K562 (cell line): ENCODE data around the gene FAHD2A. TPM values are rescaled to one million over a fixed set of nuclear protein-coding genes. Genes with fewer than 3 reads are reported as not detected.
"Not testable (repeated sequence)": the region's sequence is repeated elsewhere in the genome, so short reads cannot be mapped to it uniquely, and the experiment has no call there.

Experiments
- ATAC-seq: fragments of 200-7000 bp; cut with Tn5 transposase; 3 replicates; pipeline ENCODE4 v1.9.1; 2020; ENCODE audit warnings: moderate library complexity
- BruUV-seq: library from RNA; stranded (reverse); fragments of 400-500 nt; replicated peaks from 2 replicates; lab custom pipeline; 2021; lab: Mats Ljungman, UMichigan
- CTCF ChIA-PET: fragments of 300-600 bp; formaldehyde crosslinking; extraction: SDS; loops from one replicate; lab custom pipeline; 2021; ENCODE audit warnings: low intra/inter-chr PET ratio; lab: Yijun Ruan, JAX
- POLR2A ChIA-PET: fragments of 300-600, 350-650 bp; sonication (Branson Sonifier 250); formaldehyde crosslinking; extraction: SDS; loops from one replicate; lab custom pipeline; 2021; ENCODE audit warnings: antibody characterized with exemption, inconsistent platforms; lab: Yijun Ruan, JAX
- DNase-seq, 4 experiments: peaks; one replicate each; pipeline versions ENCODE4 v3.0.0 to v3.0.0-alpha.2; 2011 to 2018; ENCODE audit warnings: low spot score in 3 of 4, mixed read lengths in 3 of 4; ENCODE audit errors: extremely low read depth in 1 of 4
- FAIRE-seq: peaks from 2 replicates; lab custom pipeline; 2011; peaks lifted over from hg19 to GRCh38; lab: Jason Lieb, UNC
- H2AFZ ChIP-seq: 2 replicates; pipeline ENCODE4 v1.6.0; 2011; ENCODE audit warnings: low read depth, low read length, control low read depth, inconsistent platforms
- H3K27ac ChIP-seq: fragments of 200-600 bp; 3 replicates; pipeline ENCODE4 v1.8.0; 2011; ENCODE audit warnings: low read depth, mild to moderate bottlenecking, control low read depth, inconsistent platforms, low read length, moderate library complexity, mixed read lengths; ENCODE audit errors: extremely low read depth
- H3K27me3 ChIP-seq, 2 experiments: fragments of 300-600 bp in 1 of 2; 2 replicates in 1 of 2; 3 replicates in 1 of 2; pipeline versions ENCODE4 v1.6.0 to v1.8.0; 2011; ENCODE audit warnings: inconsistent platforms in 2 of 2, low read length in 2 of 2, mild to moderate bottlenecking in 1 of 2, mixed read lengths in 1 of 2, moderate library complexity in 1 of 2; ENCODE audit not compliant: control insufficient read depth in 2 of 2, insufficient read depth in 2 of 2
- H3K36me3 ChIP-seq: fragments of 300-600 bp; 3 replicates; pipeline ENCODE4 v1.8.0; 2011; ENCODE audit warnings: mild to moderate bottlenecking, low read length, inconsistent platforms; ENCODE audit not compliant: control insufficient read depth, insufficient read depth
- H3K4me1 ChIP-seq, 2 experiments: fragments of 200-600 bp in 1 of 2; replicated peaks in 1 of 2; 2 replicates in 1 of 2; 3 replicates in 1 of 2; pipeline versions ENCODE4 v1.5.1 to v1.8.0; 2011; ENCODE audit warnings: inconsistent platforms in 2 of 2, low read length in 2 of 2, mild to moderate bottlenecking in 1 of 2, mixed read lengths in 1 of 2, moderate library complexity in 1 of 2; ENCODE audit not compliant: control insufficient read depth in 2 of 2, insufficient read depth in 2 of 2
- H3K4me2 ChIP-seq: 2 replicates; pipeline ENCODE4 v1.6.1; 2011; ENCODE audit warnings: low read length, control low read depth, inconsistent platforms, mixed read lengths; ENCODE audit not compliant: insufficient read depth
- H3K4me3 ChIP-seq: fragments of 200-600 bp; sonication (generic), shearing (Covaris generic); 2 replicates; pipeline ENCODE4 v1.5.1; 2016; ENCODE audit warnings: control low read depth, inconsistent platforms
- H3K79me2 ChIP-seq: fragments of 200-600 bp; 3 replicates; pipeline ENCODE4 v1.8.0; 2011; ENCODE audit warnings: low read length, inconsistent platforms; ENCODE audit not compliant: control insufficient read depth, insufficient read depth
- H3K9ac ChIP-seq, 2 experiments: 2 replicates each; pipeline versions ENCODE4 v1.6.0 to v1.6.1; 2011; ENCODE audit warnings: low read depth in 2 of 2, low read length in 2 of 2, control low read depth in 1 of 2, inconsistent platforms in 1 of 2, mild to moderate bottlenecking in 1 of 2, mixed read lengths in 1 of 2; ENCODE audit not compliant: insufficient read depth in 1 of 2
- H3K9me1 ChIP-seq: one replicate; pipeline ENCODE4 v1.6.0; 2011; ENCODE audit warnings: inconsistent platforms, mild to moderate bottlenecking, low read length, moderate library complexity; ENCODE audit not compliant: control insufficient read depth, insufficient read depth
- H3K9me3 ChIP-seq: replicated peaks from 2 replicates; pipeline ENCODE4 v1.5.1; 2011; ENCODE audit warnings: low read depth, low read length, inconsistent platforms; ENCODE audit not compliant: control insufficient read depth, insufficient read depth
- H4K20me1 ChIP-seq: replicated peaks from 2 replicates; pipeline ENCODE4 v1.6.1; 2011; ENCODE audit warnings: low read length, inconsistent platforms, mixed read lengths; ENCODE audit not compliant: control insufficient read depth, insufficient read depth
- WGBS: fragments of 100-300 bp; shearing (Covaris generic); methylation state at CpG from one replicate; pipeline ENCODE4 v1.1.6; 2016; ENCODE audit warnings: low coverage, mixed read lengths; ENCODE audit not compliant: insufficient coverage; ENCODE audit errors: missing lambda C conversion rate; 5-methylcytosine and 5-hydroxymethylcytosine counted together
- in situ Hi-C: fragments of 300-500 bp; cut with MboI; formaldehyde crosslinking; loops from 4 replicates; pipeline ENCODE4 v1.15.0; 2018; ENCODE audit warnings: inconsistent platforms, mixed read lengths
- intact Hi-C: fragments of 100-400 bp; cut with micrococcal nuclease; formaldehyde crosslinking; loops from 2 replicates; pipeline ENCODE4 v1.14.2; 2022
- polyA plus RNA-seq, 8 experiments: library from polyadenylated mRNA; depleted of rRNA in 4 of 8; stranded (reverse) in 5 of 8; unstranded in 3 of 8; fragments of >200 nt; fragmentation: Nextera tagmentation in 2 of 8; fragmentation: Illumina TruSeq in 1 of 8; extraction: Ambion mirVana in 2 of 8; extraction: Trizol in 1 of 8; gene quantifications; 2 replicates each; pipeline versions ENCODE4 v1.2.1 to v1.2.3, GENCODE V29; 2011 to 2014; ENCODE audit warnings: inconsistent platforms in 1 of 8, missing spikeins in 1 of 8
- small RNA-seq: library from RNA; depleted of rRNA; stranded (forward); fragments of <200 nt; gene quantifications from one replicate; pipeline ENCODE3, GENCODE V24; 2014
- total RNA-seq, 7 experiments: library from RNA; depleted of rRNA in 6 of 7; stranded (reverse); fragments of >200 nt in 6 of 7; fragmentation: Illumina TruSeq in 2 of 7; extraction: Trizol in 2 of 7; gene quantifications; 2 replicates each; pipeline versions ENCODE4 v1.2.1 to v1.2.3, GENCODE V29; 2011 to 2021; ENCODE audit warnings: low replicate concordance in 1 of 7

FAHD2A gene
- total and polyA plus RNA-seq, 9 of the 15 experiments (the other 6 are each of a cell fraction or from before 2014, with no cell fraction given) = 13.8 to 41.0 (median 30.4) TPM

GRCh38 chr2:95445317-95445716 lies 42.8 kb downstream of the FAHD2A start:
- CTCF ChIA-PET, H3K4me1 ChIP-seq, H3K9me1 ChIP-seq, DNase-seq, H3K27me3 ChIP-seq, H3K79me2 ChIP-seq, H3K27ac ChIP-seq, H4K20me1 ChIP-seq, H2AFZ ChIP-seq, ATAC-seq, FAIRE-seq, BruUV-seq, H3K4me3 ChIP-seq, H3K4me2 ChIP-seq, in situ Hi-C loops, POLR2A ChIA-PET, intact Hi-C loops, H3K9ac ChIP-seq, H3K36me3 ChIP-seq, H3K9me3 ChIP-seq: not testable (repeated sequence)
- WGBS = no CpG with 5 or more reads among the region's 2 CpGs

GRCh38 chr2:95463292-95463691 lies 60.8 kb downstream of the FAHD2A start:
- H3K9ac ChIP-seq, intact Hi-C loops, BruUV-seq, ATAC-seq, H3K4me3 ChIP-seq, H3K27ac ChIP-seq, CTCF ChIA-PET, H2AFZ ChIP-seq, H3K4me1 ChIP-seq, H3K79me2 ChIP-seq, in situ Hi-C loops, POLR2A ChIA-PET, DNase-seq, H3K36me3 ChIP-seq, H3K9me1 ChIP-seq, H4K20me1 ChIP-seq, FAIRE-seq, H3K9me3 ChIP-seq, H3K27me3 ChIP-seq, H3K4me2 ChIP-seq: not testable (repeated sequence)
- WGBS = no CpG with 5 or more reads among the region's 3 CpGs

Small RNA genes lying within 50 kb of the gene (small RNA-seq; reads per million reads assigned to genes)
- gene AC133104.2 = not detected

Other genes with a start within 250 kb of the FAHD2A start
- 7.5 and 8.7 TPM in 2 replicates for gene ZNF514, start 242.9 kb upstream of the FAHD2A start, total RNA-seq (2014; rRNA removed)
- 11.2 and 11.9 TPM in 2 replicates for gene ZNF514, start 242.9 kb upstream of the FAHD2A start, total RNA-seq (2014; rRNA removed; fragmentation: Illumina TruSeq; extraction: Trizol)
- 11.2 and 11.4 TPM in 2 replicates for gene ZNF514, start 242.9 kb upstream of the FAHD2A start, total RNA-seq (2015; rRNA removed; fragmentation: Illumina TruSeq; extraction: Trizol)
- gene ZNF514, start 242.9 kb upstream of the FAHD2A start, total RNA-seq (2021) = 13.8 and 15.5 TPM in 2 replicates
- gene ZNF514, start 242.9 kb upstream of the FAHD2A start, polyA plus RNA-seq (2011; rRNA removed) = 17.7 and 21.9 TPM in 2 replicates
- gene ZNF514, start 242.9 kb upstream of the FAHD2A start, polyA plus RNA-seq (2014; fragmentation: Illumina TruSeq; extraction: Trizol) = 11.2 and 11.7 TPM in 2 replicates
- gene ZNF514, start 242.9 kb upstream of the FAHD2A start, polyA plus RNA-seq (2014; fragmentation: Nextera tagmentation; extraction: Ambion mirVana) = 10 to 100 TPM; 10.0 to 11.0 TPM
- gene ZNF514, start 242.9 kb upstream of the FAHD2A start, polyA plus RNA-seq (2014; rRNA removed) = 13.0 and 14.7 TPM in 2 replicates
- 2.3 and 2.9 TPM in 2 replicates for gene ZNF2, start 236.9 kb upstream of the FAHD2A start, total RNA-seq (2014; rRNA removed)
- gene ZNF2, start 236.9 kb upstream of the FAHD2A start, total RNA-seq (2014; rRNA removed; fragmentation: Illumina TruSeq; extraction: Trizol) = 3.2 and 3.9 TPM in 2 replicates
- gene ZNF2, start 236.9 kb upstream of the FAHD2A start, total RNA-seq (2015; rRNA removed; fragmentation: Illumina TruSeq; extraction: Trizol) = 3.4 and 4.5 TPM in 2 replicates
- gene ZNF2, start 236.9 kb upstream of the FAHD2A start, total RNA-seq (2021) = 2.2 and 2.5 TPM in 2 replicates
- gene ZNF2, start 236.9 kb upstream of the FAHD2A start, polyA plus RNA-seq (2011; rRNA removed) = 3.6 and 3.9 TPM in 2 replicates
- 2.8 and 3.4 TPM in 2 replicates for gene ZNF2, start 236.9 kb upstream of the FAHD2A start, polyA plus RNA-seq (2014; fragmentation: Illumina TruSeq; extraction: Trizol)
- 1 to 10 TPM; 3.3 to 4.2 TPM for gene ZNF2, start 236.9 kb upstream of the FAHD2A start, polyA plus RNA-seq (2014; fragmentation: Nextera tagmentation; extraction: Ambion mirVana)
- 1.6 and 2.0 TPM in 2 replicates for gene ZNF2, start 236.9 kb upstream of the FAHD2A start, polyA plus RNA-seq (2014; rRNA removed)
- 0.08 TPM in 1 of 2 replicates, not detected in the other for gene ZNF892, start 195.2 kb upstream of the FAHD2A start, total RNA-seq (2014; rRNA removed)
- gene ZNF892, start 195.2 kb upstream of the FAHD2A start, total RNA-seq (2014; rRNA removed; fragmentation: Illumina TruSeq; extraction: Trizol) = 0.07 and 0.10 TPM in 2 replicates
- not detected in 2 replicates for gene ZNF892, start 195.2 kb upstream of the FAHD2A start, total RNA-seq (2015; rRNA removed; fragmentation: Illumina TruSeq; extraction: Trizol)
- 0.13 and 0.29 TPM in 2 replicates for gene ZNF892, start 195.2 kb upstream of the FAHD2A start, total RNA-seq (2021)
- gene ZNF892, start 195.2 kb upstream of the FAHD2A start, polyA plus RNA-seq (2011; rRNA removed) = not detected in 2 replicates
- not detected in 2 replicates for gene ZNF892, start 195.2 kb upstream of the FAHD2A start, polyA plus RNA-seq (2014; fragmentation: Illumina TruSeq; extraction: Trizol)
- not detected for gene ZNF892, start 195.2 kb upstream of the FAHD2A start, polyA plus RNA-seq (2014; fragmentation: Nextera tagmentation; extraction: Ambion mirVana)
- 0.09 TPM in 1 of 2 replicates, not detected in the other for gene ZNF892, start 195.2 kb upstream of the FAHD2A start, polyA plus RNA-seq (2014; rRNA removed)
- gene PROM2, start 128.3 kb upstream of the FAHD2A start, total RNA-seq (2014; rRNA removed) = not detected in 2 replicates
- gene PROM2, start 128.3 kb upstream of the FAHD2A start, total RNA-seq (2014; rRNA removed; fragmentation: Illumina TruSeq; extraction: Trizol) = not detected in 2 replicates
- not detected in 2 replicates for gene PROM2, start 128.3 kb upstream of the FAHD2A start, total RNA-seq (2015; rRNA removed; fragmentation: Illumina TruSeq; extraction: Trizol)
- gene PROM2, start 128.3 kb upstream of the FAHD2A start, total RNA-seq (2021) = 0.07 TPM in 1 of 2 replicates, not detected in the other
- gene PROM2, start 128.3 kb upstream of the FAHD2A start, polyA plus RNA-seq (2011; rRNA removed) = not detected in 2 replicates
- gene PROM2, start 128.3 kb upstream of the FAHD2A start, polyA plus RNA-seq (2014; fragmentation: Illumina TruSeq; extraction: Trizol) = not detected in 2 replicates
- not detected for gene PROM2, start 128.3 kb upstream of the FAHD2A start, polyA plus RNA-seq (2014; fragmentation: Nextera tagmentation; extraction: Ambion mirVana)
- gene PROM2, start 128.3 kb upstream of the FAHD2A start, polyA plus RNA-seq (2014; rRNA removed) = not detected in 2 replicates
- not detected in 2 replicates for gene KCNIP3, start 105.4 kb upstream of the FAHD2A start, total RNA-seq (2014; rRNA removed)
- not detected in 2 replicates for gene KCNIP3, start 105.4 kb upstream of the FAHD2A start, total RNA-seq (2014; rRNA removed; fragmentation: Illumina TruSeq; extraction: Trizol)
- not detected in 2 replicates for gene KCNIP3, start 105.4 kb upstream of the FAHD2A start, total RNA-seq (2015; rRNA removed; fragmentation: Illumina TruSeq; extraction: Trizol)
- 0.04 TPM in 1 of 2 replicates, not detected in the other for gene KCNIP3, start 105.4 kb upstream of the FAHD2A start, total RNA-seq (2021)
- not detected in 2 replicates for gene KCNIP3, start 105.4 kb upstream of the FAHD2A start, polyA plus RNA-seq (2011; rRNA removed)
- not detected in 2 replicates for gene KCNIP3, start 105.4 kb upstream of the FAHD2A start, polyA plus RNA-seq (2014; fragmentation: Illumina TruSeq; extraction: Trizol)
- not detected for gene KCNIP3, start 105.4 kb upstream of the FAHD2A start, polyA plus RNA-seq (2014; fragmentation: Nextera tagmentation; extraction: Ambion mirVana)
- gene KCNIP3, start 105.4 kb upstream of the FAHD2A start, polyA plus RNA-seq (2014; rRNA removed) = not detected in 2 replicates
- not detected in 2 replicates for gene TRIM43B, start 82.0 kb downstream of the FAHD2A start, total RNA-seq (2014; rRNA removed)
- gene TRIM43B, start 82.0 kb downstream of the FAHD2A start, total RNA-seq (2014; rRNA removed; fragmentation: Illumina TruSeq; extraction: Trizol) = not detected in 2 replicates
- not detected in 2 replicates for gene TRIM43B, start 82.0 kb downstream of the FAHD2A start, total RNA-seq (2015; rRNA removed; fragmentation: Illumina TruSeq; extraction: Trizol)
- gene TRIM43B, start 82.0 kb downstream of the FAHD2A start, total RNA-seq (2021) = not detected in 2 replicates
- gene TRIM43B, start 82.0 kb downstream of the FAHD2A start, polyA plus RNA-seq (2011; rRNA removed) = not detected in 2 replicates
- gene TRIM43B, start 82.0 kb downstream of the FAHD2A start, polyA plus RNA-seq (2014; fragmentation: Illumina TruSeq; extraction: Trizol) = not detected in 2 replicates
- not detected for gene TRIM43B, start 82.0 kb downstream of the FAHD2A start, polyA plus RNA-seq (2014; fragmentation: Nextera tagmentation; extraction: Ambion mirVana)
- not detected in 2 replicates for gene TRIM43B, start 82.0 kb downstream of the FAHD2A start, polyA plus RNA-seq (2014; rRNA removed)
- not detected in 2 replicates for gene TRIM43, start 189.3 kb downstream of the FAHD2A start, total RNA-seq (2014; rRNA removed)
- gene TRIM43, start 189.3 kb downstream of the FAHD2A start, total RNA-seq (2014; rRNA removed; fragmentation: Illumina TruSeq; extraction: Trizol) = not detected in 2 replicates
- not detected in 2 replicates for gene TRIM43, start 189.3 kb downstream of the FAHD2A start, total RNA-seq (2015; rRNA removed; fragmentation: Illumina TruSeq; extraction: Trizol)
- gene TRIM43, start 189.3 kb downstream of the FAHD2A start, total RNA-seq (2021) = not detected in 2 replicates
- not detected in 2 replicates for gene TRIM43, start 189.3 kb downstream of the FAHD2A start, polyA plus RNA-seq (2011; rRNA removed)
- gene TRIM43, start 189.3 kb downstream of the FAHD2A start, polyA plus RNA-seq (2014; fragmentation: Illumina TruSeq; extraction: Trizol) = not detected in 2 replicates
- not detected for gene TRIM43, start 189.3 kb downstream of the FAHD2A start, polyA plus RNA-seq (2014; fragmentation: Nextera tagmentation; extraction: Ambion mirVana)
- not detected in 2 replicates for gene TRIM43, start 189.3 kb downstream of the FAHD2A start, polyA plus RNA-seq (2014; rRNA removed)